Esophagus muscularis mucosa (tissue), 4 donors: ENCODE measurements around the gene SH3RF3. TPM values are rescaled to one million over a fixed set of nuclear protein-coding genes. Genes with fewer than 3 reads are reported as not detected.

Experiments
- DNase-seq: peaks from one replicate; pipeline ENCODE4 v3.0.0-alpha.2; 2017; ENCODE audit errors: extremely low spot score
- H3K27ac ChIP-seq, 4 donors: fragments of 200-600 bp; sonication (generic); replicated peaks in 1 of 4; 1 replicate in 3 of 4; 2 replicates in 1 of 4; pipeline ENCODE4 v1.5.1; 2016 to 2019; ENCODE audit warnings: mild to moderate bottlenecking in 1 of 4
- H3K27me3 ChIP-seq, 4 donors: fragments of 200-600 bp; sonication (generic); one replicate each; pipeline versions ENCODE4 v1.5.1 to v1.6.0; 2016 to 2019
- H3K36me3 ChIP-seq, 4 donors: fragments of 200-600 bp; sonication (generic); one replicate each; pipeline ENCODE4 v1.5.1; 2016 to 2019
- H3K4me1 ChIP-seq, 4 donors: fragments of 200-600 bp; sonication (generic); one replicate each; pipeline ENCODE4 v1.5.1; 2016 to 2019
- H3K4me3 ChIP-seq, 4 donors: fragments of 200-600 bp; sonication (generic); 1 replicate in 2 of 4; 2 replicates in 2 of 4; pipeline ENCODE4 v1.5.1; 2016 to 2019; ENCODE audit warnings: mild to moderate bottlenecking in 4 of 4, moderate library complexity in 1 of 4
- H3K9me3 ChIP-seq, 4 donors: fragments of 200-600 bp; sonication (generic); 1 replicate in 3 of 4; 2 replicates in 1 of 4; pipeline ENCODE4 v1.5.1; 2016 to 2019
- EP300 ChIP-seq: sonication (generic); formaldehyde crosslinking; IDR thresholded peaks from one replicate; pipeline ENCODE4 v1.6.1; 2017; ENCODE audit warnings: antibody characterized with exemption
- POLR2A ChIP-seq: fragments of 450-650 bp; IDR thresholded peaks from one replicate; pipeline ENCODE4 v1.6.1; 2017; ENCODE audit warnings: antibody characterized with exemption, moderate library complexity, mild to moderate bottlenecking, low read depth
- POLR2AphosphoS5 ChIP-seq, 2 donors: sonication (generic); formaldehyde crosslinking; IDR thresholded peaks; one replicate each; pipeline ENCODE4 v1.6.1; 2017; ENCODE audit warnings: antibody characterized with exemption in 2 of 2
- WGBS: methylation state at CpG from one replicate; pipeline ENCODE4 v1.1.5; 2018; 5-methylcytosine and 5-hydroxymethylcytosine counted together
- intact Hi-C: fragments of 100-400 bp; cut with DNase I; formaldehyde crosslinking; loops from one replicate; pipeline ENCODE4 v1.15.1; 2023
- total RNA-seq, 4 donors: library from RNA; depleted of rRNA; stranded (reverse); fragments of >200 nt; gene quantifications; one replicate each; pipeline versions ENCODE4 v1.1.0 to v1.2.1, GENCODE V29; 2016
- TF ChIP-seq, protein P1 (sequence below), 3 experiments: fragments of 200-600 bp in 2 of 3; fragments of 450-650 bp in 1 of 3; sonication (generic) in 2 of 3; IDR thresholded peaks; one replicate each; pipeline ENCODE4 v1.5.1; 2017 to 2019; ENCODE audit warnings: antibody characterized with exemption in 3 of 3, mild to moderate bottlenecking in 2 of 3, moderate library complexity in 1 of 3

The SH3RF3 gene
- total RNA-seq, 4 donors from 2014 or later = 6.3 to 17.5 (median 11.3) TPM

DNA sequence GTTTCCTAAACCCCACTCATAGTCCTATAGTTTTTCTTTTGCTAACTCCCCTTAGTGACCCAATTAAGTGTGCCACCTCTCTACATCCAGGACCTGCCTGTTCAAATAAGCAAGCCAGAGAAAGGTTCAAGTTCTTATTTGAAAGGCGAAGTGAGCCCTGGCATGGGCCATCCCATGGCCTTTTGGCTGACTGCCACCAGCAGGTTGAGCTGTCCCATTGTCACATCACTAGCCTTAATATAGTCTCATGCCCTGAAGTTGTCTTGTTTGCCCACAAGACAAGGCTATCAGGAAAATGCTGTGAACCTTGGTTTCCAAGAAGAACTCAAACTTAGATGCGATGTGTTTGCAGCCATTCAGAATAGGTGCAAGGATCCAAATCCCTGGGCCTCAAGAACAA is 158.8 kb downstream of the SH3RF3 start:
- TF ChIP-seq, protein P1, sequence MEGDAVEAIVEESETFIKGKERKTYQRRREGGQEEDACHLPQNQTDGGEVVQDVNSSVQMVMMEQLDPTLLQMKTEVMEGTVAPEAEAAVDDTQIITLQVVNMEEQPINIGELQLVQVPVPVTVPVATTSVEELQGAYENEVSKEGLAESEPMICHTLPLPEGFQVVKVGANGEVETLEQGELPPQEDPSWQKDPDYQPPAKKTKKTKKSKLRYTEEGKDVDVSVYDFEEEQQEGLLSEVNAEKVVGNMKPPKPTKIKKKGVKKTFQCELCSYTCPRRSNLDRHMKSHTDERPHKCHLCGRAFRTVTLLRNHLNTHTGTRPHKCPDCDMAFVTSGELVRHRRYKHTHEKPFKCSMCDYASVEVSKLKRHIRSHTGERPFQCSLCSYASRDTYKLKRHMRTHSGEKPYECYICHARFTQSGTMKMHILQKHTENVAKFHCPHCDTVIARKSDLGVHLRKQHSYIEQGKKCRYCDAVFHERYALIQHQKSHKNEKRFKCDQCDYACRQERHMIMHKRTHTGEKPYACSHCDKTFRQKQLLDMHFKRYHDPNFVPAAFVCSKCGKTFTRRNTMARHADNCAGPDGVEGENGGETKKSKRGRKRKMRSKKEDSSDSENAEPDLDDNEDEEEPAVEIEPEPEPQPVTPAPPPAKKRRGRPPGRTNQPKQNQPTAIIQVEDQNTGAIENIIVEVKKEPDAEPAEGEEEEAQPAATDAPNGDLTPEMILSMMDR (IDR thresholded peaks at IDR 0.05) = no peak
- TF ChIP-seq POLR2AphosphoS5 (IDR thresholded peaks at IDR 0.05) = no peak
- no peak for TF ChIP-seq POLR2A
- TF ChIP-seq EP300 = no peak
- no peak for DNase-seq
- Histone ChIP-seq H3K4me1 (peaks cover 26 to 35% (median 33%) of the 10 kb centered on the region in 4 donors), H3K4me3 (no peak overlapping the region), H3K27ac (no peak overlapping the region), H3K9me3 (no peaks in the 10 kb centered on the region), H3K27me3 (no peaks in the 10 kb centered on the region), H3K36me3 (no peaks in the 10 kb centered on the region)
- intact Hi-C loops = no loop called here
- 95% methylated on average over 2 of the region's 2 CpGs for WGBS

DNA sequence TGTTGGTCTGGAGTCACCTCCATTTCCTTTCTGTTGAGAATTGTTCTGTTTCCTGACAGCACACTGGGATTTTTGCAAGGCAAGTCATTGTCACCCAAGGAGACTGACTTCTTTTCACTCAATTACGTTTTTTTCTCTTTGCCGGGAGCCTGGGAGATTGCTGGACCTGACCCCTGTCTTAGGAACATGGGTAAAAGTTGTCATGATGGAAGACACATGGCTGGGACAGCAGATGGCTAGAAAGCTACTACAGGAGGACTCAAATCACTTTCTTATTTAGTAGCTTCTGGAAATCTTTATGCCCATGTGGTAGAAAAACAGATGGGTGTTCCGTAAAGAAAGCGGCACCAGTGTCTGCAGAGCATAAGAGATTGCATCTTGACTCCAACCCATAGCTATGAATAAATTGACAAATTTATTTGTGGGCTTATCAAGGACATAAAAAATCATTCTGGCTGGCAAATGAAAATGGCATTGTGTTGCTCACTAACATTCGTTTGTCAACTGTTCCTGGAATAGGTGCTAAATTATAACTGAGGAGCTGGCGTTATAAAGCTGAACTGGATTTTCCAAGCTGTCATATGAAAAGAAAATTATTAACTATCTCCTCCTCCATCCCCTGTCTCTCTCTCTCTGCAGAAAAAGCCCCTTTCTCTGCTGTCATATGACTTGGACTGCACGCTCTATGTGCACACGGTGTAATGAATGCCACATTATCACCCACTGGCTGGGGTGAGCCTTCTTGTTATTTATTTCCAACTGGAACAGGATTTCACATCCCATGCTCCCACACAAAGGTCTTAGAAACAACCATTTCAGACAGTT is 159.8 kb downstream of the SH3RF3 start:
- DNase-seq = no peak
- H3K27me3 ChIP-seq = no peaks in the 10 kb centered on the region
- no peaks in the 10 kb centered on the region for H3K9me3 ChIP-seq
- intact Hi-C loops = no loop called here
- WGBS = 86% methylated on average over 8 of the region's 8 CpGs
- H3K27ac ChIP-seq = no peak overlapping the region
- no peak overlapping the region for H3K4me3 ChIP-seq
- H3K36me3 ChIP-seq = no peaks in the 10 kb centered on the region
- TF ChIP-seq EP300 = no peak
- no peak for TF ChIP-seq POLR2AphosphoS5 (IDR thresholded peaks at IDR 0.05)
- peaks cover 26 to 32% (median 29%) of the 10 kb centered on the region in 4 donors for H3K4me1 ChIP-seq

GRCh38 chr2:109289504-109290222 is 160.7 kb downstream of the SH3RF3 start:
- Histone ChIP-seq H3K4me3 (no peak overlapping the region), H3K36me3 (no peaks in the 10 kb centered on the region), H3K27ac (no peak overlapping the region), H3K4me1 (peaks cover 17 to 25% (median 21%) of the 10 kb centered on the region in 4 donors), H3K27me3 (no peaks in the 10 kb centered on the region), H3K9me3 (no peaks in the 10 kb centered on the region)
- WGBS = 98% methylated on average over 8 of the region's 8 CpGs
- DNase-seq = no peak
- intact Hi-C loops = no loop called here
- TF ChIP-seq POLR2AphosphoS5 (IDR thresholded peaks at IDR 0.05) (no peak), POLR2A (no peak), EP300 (no peak)
- TF ChIP-seq, protein P1 (IDR thresholded peaks at IDR 0.05) = no peak

GRCh38 chr2:109290887-109291643 is 162.1 kb downstream of the SH3RF3 start:
- Histone ChIP-seq H3K36me3 (no peaks in the 10 kb centered on the region), H3K4me1 (peaks cover 5 to 13% (median 9%) of the 10 kb centered on the region in 4 donors), H3K27me3 (no peaks in the 10 kb centered on the region), H3K9me3 (no peaks in the 10 kb centered on the region), H3K27ac (no peak overlapping the region), H3K4me3 (no peak overlapping the region)
- DNase-seq = no peak
- 76% methylated on average over 11 of the region's 14 CpGs for WGBS
- TF ChIP-seq EP300 (no peak), POLR2A (no peak), POLR2AphosphoS5 (IDR thresholded peaks at IDR 0.05) (no peak)
- TF ChIP-seq, protein P1 (IDR thresholded peaks at IDR 0.05) = no peak
- intact Hi-C loops = no loop called here

DNA sequence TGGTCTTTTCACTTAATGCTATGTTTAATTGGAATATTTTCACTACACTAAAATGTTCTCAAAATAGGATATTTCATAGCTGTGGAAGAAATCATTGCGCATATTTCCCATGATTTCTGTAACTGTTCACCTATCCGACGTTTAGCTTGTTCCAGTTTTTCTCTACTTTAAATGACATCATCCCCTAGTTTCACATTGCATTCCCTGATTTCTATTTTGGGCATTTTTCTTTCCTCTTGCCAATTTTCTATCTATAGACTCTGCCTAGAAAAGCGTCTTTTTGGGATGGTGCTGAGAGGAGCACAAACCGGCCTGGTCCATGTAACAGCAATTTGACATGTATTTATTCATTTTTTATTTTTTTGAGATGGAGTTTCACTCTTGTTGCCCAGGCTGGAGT is 163.4 kb downstream of the SH3RF3 start:
- intact Hi-C loops = no loop called here
- H3K27ac ChIP-seq = no peak overlapping the region
- H3K4me1 ChIP-seq = peaks cover 5 to 13% (median 9%) of the 10 kb centered on the region in 4 donors
- no peaks in the 10 kb centered on the region for H3K27me3 ChIP-seq
- no peak for DNase-seq
- TF ChIP-seq POLR2AphosphoS5 (IDR thresholded peaks at IDR 0.05) (no peak), POLR2A (no peak), EP300 (no peak)
- TF ChIP-seq, protein P1 (IDR thresholded peaks at IDR 0.05) = no peak
- no peaks in the 10 kb centered on the region for H3K36me3 ChIP-seq
- WGBS = 68% methylated on average over 5 of the region's 5 CpGs
- H3K4me3 ChIP-seq = no peak overlapping the region
- H3K9me3 ChIP-seq = no peaks in the 10 kb centered on the region
